ENCODE results near the gene PLA2R1.

The PLA2R1 gene

GRCh38 chr2:159891917-159892730 is 170.3 kb downstream of the PLA2R1 start:
- no peak for DNase-seq

- no peak for DNase-seq
Observed at GRCh38 chr2:159891267-159891588, 171.2 kb downstream of the PLA2R1 start.

- DNase-seq = no peak
Observed at GRCh38 chr2:159890551-159891266, 171.7 kb downstream of the PLA2R1 start.

GRCh38 chr2:159882130-159882745 is 180.2 kb downstream of the PLA2R1 start:
- no peak for DNase-seq

Measured in NCI-H748 treated with DMSO at 0.1 percent for 48 hours (cell line).